ENCODE measurements around the gene LAPTM4A.
"Not testable (repeated sequence)": the region's sequence is repeated elsewhere in the genome, so short reads cannot be mapped to it uniquely, and the experiment has no call there.

LAPTM4A gene

DNA sequence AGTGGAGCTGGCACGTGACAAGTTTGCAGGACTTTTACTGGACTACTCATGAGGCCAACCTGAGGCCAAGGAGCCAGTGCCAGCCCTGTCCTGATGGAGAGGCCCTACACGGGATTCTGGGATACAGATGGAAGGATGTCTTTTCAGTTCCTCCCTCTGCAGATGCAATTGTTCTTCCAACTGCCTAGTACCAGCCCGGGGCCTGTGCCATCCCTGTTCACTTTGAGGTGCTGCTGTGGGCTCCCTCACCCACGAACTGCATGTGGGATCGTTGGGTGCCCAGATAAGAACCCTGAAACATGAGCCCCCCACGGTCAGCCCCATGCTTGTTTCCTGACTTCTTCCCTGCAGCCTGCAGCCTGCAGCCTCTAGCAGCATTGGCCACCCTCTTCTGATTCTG is 25.3 kb upstream of the LAPTM4A start:
- DNase-seq (ENCODE audit: low read depth in 2 of 2): no peak

GRCh38 chr2:20074901-20075300 is 23.5 kb upstream of the LAPTM4A start:
- DNase-seq (ENCODE audit: low read depth in 2 of 2): no peak

- not testable (repeated sequence) for DNase-seq (ENCODE audit: low read depth in 2 of 2)
Observed at GRCh38 chr2:20074046-20074648, 22.7 kb upstream of the LAPTM4A start.

DNA sequence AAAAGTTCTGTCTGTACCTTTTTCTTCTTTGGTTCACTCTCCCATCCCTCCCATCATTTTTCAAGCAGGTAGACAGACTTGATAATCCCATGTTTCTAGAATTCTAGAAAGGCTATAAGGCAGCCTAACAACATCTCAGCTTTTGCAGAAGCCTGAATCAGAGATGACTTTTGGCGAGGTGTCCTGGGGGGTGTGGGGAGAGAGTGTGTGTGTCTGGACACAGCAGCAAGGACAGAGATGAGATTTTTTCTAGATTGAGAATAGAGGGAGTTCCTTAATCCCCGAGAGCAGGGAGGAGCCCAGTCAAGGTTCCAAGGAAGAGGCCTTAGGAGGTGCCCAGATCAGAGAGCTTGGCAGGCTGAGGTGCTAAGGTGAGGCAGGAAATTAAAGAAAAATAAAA is 22.0 kb upstream of the LAPTM4A start:
- no peak for DNase-seq (ENCODE audit: low read depth in 2 of 2)

DNA sequence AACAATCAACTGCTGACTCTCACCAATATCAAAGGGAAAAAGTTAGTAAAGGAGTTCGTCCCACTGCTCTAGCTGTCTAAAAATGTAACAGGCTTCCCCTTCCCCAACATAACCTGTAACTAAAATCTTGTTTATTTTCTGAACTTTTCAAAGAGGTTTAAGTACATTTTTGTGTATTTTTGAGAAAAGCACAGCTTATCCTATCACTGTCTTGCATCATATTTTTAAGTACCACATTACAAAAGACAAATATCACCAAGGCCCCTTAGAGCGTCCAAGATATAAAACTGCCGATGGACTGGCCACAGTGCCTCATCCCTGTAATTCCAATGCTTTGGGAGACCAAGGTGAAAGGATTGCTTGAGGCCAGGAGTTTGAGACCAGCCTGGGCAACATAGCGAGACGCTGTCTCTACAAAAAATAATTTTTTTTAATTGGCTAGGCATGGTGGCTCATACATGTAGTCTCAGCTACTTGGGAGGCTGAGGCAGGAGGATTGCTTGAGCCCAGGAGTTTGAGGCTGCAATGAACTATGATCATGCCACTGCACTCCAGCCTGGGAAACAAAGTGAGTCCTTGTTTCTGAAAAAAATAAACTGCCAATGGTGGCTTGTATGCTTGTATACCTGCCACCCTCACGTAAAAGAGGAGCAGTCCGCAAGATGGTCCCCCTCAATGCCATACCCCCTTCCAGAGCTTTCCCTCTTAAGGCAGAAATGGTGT is 21.2 kb upstream of the LAPTM4A start:
- no peak for DNase-seq (ENCODE audit: low read depth in 2 of 2)

DNA sequence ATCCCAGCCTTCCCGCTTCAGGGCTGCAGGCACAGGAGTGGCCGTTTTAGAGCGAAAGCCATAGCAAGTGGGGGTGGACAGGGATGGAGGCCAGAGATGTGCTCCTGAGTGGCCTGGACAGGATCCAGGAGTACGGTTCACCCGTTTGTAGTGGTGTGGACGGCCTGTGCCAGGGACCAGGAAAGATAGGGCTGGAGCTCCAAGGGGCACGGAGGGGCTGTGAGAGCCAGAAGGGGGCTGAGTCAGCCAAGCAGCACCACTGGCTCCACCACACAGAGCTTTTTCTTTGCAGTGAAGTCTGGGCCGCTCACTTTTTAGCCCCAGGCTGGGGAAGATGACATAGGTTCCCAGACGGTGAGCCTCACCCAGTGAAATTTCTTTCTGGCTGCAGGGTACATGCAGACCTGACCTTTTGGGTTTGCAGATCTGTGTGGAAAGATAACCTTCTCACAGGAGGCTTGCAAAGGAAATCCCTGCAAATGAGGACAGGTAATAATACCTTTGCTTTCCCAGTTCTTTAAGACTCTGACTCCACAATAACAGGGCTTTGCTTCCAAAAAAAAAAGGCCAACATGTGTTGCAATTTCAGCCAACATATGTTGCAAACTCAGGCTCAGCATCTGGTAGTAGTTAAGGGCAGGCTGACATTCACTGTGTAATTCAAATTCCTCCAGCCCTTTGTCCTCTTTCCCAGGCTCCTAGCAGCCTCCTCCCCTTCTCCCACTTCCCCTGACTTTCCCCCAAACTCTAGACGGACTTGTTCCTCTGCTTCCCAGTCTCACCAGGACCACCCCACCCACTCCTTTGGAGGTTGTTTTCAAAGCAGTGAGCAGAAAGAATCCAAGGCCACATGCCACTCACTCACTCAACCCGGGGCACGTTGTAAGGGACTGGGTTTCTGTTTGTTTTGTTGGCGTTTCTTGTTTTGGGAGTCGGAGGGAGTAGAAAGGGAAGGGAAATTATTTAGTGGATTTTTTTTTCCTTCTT is 20.3 kb upstream of the LAPTM4A start:
- no peak for DNase-seq (ENCODE audit: low read depth in 2 of 2)

- no peak for DNase-seq (ENCODE audit: low read depth in 2 of 2)
Observed at GRCh38 chr2:20069756-20070155, 18.3 kb upstream of the LAPTM4A start.

DNA sequence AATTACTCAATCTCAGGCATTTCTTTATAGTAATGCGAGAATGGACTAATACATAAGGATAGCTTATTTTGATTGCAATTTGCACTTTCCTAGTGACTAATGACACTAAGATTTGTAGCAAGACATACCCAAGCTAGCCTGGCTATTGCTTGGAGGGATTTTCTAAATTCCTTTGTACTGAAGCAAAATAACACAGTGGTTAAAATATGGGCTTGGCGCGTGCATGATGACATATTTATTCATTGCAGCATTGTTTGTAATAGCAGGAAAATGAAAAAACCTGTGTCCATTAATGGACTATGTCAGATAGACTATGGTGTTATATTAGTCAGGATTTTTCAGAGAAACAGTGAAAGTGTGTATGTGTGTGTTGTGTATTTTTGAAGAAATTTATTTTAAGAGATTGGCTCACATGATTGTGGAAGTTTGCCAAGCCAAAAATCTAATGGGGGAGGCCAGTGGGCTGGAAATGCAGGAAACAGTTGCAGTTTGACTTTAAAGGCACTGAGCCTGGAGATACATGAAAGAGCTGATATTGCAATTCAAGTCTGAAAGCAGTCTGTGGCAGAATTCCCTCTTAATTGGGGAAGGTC is 16.7 kb upstream of the LAPTM4A start:
- no peak for DNase-seq (ENCODE audit: low read depth in 2 of 2)

DNA sequence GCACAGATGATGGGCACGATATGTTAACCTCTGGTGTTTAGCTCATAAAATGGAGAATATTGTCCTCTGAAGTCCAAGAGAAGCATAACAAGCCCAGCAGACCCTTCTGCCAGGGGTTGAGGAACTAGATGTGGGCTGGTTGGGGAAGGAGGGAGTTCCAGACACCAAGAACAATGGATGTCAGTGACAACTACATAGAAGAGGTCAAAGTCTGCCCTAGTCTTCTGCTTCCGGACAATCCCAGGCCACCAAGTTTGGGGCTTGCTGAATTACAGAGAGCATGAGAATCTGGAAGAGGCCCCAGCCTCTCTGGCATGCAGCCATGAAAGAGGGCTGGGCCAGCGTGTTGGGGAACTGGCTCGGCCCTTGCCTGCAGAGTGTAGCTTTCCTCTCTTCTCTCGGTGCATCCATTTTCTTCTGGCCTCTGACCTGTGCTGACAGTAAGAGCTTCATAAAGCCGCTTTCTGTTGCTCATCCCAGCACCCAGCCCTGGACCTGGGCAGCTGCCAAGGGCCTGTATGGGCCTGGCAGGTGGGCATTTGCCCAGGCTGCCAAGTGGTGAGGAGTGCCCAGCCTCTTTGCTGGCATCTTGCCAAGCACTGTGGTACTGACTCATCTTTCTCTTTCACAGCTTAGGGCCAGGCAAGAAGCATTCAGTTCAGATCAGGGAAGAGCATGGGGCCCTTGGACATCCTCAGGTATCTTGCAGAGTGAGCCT is 14.6 kb upstream of the LAPTM4A start:
- no peak for DNase-seq (ENCODE audit: low read depth in 2 of 2)

DNA sequence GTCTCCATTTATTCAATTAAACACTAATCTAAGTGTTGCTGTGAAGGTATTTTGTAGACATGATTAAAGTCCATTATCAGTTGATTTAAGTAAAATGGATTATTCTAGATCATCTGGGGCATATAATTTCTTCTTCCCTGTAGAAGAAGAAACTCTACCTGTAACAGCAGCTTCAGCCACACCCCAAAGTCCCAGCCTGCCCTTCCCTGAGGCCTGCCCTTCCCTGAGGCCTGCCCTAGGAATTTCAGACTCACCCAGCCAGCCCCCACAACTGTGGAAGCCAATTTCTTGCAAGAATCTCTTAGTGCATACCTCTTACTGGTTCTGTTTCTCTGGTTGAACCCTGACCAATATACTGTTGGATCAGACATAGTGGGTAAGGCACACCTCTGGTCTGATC is 13.4 kb upstream of the LAPTM4A start:
- no peak for DNase-seq (ENCODE audit: low read depth in 2 of 2)

GRCh38 chr2:20064421-20064820 is 13.0 kb upstream of the LAPTM4A start:
- no peak for DNase-seq (ENCODE audit: low read depth in 2 of 2)

- no peak for DNase-seq (ENCODE audit: low read depth in 2 of 2)
Observed at GRCh38 chr2:20062615-20063545, 11.5 kb upstream of the LAPTM4A start.

- DNase-seq (ENCODE audit: low read depth in 2 of 2): no peak
Observed at GRCh38 chr2:20061940-20062339, 10.5 kb upstream of the LAPTM4A start.

DNA sequence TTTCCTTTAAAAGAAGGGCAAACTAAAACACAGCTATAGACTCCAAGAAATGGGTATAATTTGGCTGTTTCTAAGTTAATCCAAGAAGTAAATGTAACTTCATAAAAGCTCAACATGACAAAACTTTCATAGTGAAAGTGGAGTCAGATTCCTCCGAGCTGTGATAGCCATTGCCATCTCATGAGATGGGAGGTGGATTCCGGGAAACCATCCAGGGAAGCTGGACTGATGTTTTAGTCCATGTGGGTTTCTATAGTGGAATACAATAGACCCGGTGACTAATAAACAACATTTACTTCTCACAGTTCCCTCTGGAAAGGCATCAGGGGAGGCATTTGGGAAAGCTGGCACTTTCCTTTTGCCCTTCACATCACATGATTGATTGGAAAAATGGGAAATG is 10.0 kb upstream of the LAPTM4A start:
- DNase-seq (ENCODE audit: low read depth in 2 of 2): no peak

GRCh38 chr2:20060106-20060505 is 8.7 kb upstream of the LAPTM4A start:
- no peak for DNase-seq (ENCODE audit: low read depth in 2 of 2)

GRCh38 chr2:20057268-20057667 is 5.8 kb upstream of the LAPTM4A start:
- DNase-seq (ENCODE audit: low read depth in 2 of 2): no peak

DNA sequence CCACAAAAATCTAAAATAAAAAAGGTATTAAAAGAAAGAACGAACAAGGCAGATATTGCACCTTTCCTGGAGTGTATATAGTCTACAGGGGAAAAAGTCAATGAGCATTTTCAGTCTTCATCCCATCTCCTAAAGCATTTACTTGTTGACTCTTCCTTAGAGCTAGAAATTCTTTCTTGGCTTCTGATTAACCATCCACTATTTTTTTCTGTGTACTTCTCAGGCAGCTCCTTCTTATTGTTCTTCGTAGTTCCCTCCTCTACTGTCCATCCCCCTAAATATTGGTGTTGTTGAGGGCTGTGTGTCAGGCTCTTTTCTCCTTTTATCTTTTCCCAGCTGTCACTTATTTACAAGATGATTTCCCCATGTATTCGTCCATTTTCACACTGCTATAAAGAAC is 3.5 kb upstream of the LAPTM4A start:
- DNase-seq (ENCODE audit: low read depth in 2 of 2): no peak

DNA sequence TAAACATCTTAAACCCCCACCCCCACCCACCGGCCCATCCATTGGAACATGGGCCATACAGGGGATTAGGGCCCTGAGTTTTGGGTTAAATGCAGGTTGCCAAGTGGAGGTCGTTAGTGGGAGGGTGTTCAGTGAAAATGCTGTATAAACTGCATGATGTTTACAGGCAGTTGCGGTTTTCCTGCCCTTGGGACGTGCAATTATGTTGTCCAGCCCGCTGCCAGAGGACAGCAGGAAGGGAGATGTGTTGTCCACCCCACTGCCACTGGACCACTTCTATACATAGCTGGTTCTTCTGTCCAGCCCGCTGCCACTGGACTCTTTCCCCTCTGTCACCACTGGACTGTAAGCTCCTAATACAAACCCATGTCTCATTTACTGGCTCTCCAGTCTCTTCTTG is 2.7 kb upstream of the LAPTM4A start:
- DNase-seq (ENCODE audit: low read depth in 2 of 2): no peak

GRCh38 chr2:20052861-20053281 is 1.4 kb upstream of the LAPTM4A start:
- no peak for DNase-seq (ENCODE audit: low read depth in 2 of 2)

DNA sequence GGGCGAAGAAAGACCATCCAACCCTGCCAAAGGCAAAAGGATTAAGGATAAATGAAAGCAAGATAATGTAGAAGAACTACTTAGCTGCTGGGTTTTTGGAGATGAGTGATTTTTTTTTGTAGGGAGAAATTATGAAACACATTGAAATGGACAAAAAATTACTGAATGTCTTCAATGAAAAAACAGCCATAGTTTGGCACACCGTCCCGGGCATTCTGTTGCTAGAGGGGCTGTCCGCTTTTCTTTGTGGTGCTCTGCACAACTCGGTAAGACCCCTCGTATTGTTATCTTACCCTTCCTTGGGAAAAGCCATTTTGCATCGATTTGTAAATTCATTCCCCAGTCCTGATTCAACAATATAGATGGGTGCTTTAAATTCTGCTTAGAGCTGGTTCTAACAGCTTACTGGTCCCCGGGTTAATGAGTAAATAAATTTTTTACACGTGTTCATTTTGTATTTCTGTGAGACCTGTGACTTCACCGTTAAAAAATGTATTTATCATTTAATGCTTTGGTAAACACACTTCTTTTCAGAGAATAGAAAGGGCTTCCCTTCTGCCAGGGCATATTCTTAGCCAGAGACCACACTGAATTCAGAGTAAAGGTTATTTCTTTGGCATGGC is 912 bp upstream of the LAPTM4A start:
- DNase-seq (ENCODE audit: low read depth in 2 of 2): no peak

Measured in stimulated activated CD4-positive, alpha-beta T cell treated with anti-CD3 and anti-CD28 coated beads, Interleukin-4, amount 100 ng/mL, for 48 hours (primary cell).